ENCODE data around the gene TMEM132E. TPM values are rescaled to one million over a fixed set of nuclear protein-coding genes. Genes with fewer than 3 reads are reported as not detected.

TMEM132E gene
- total RNA-seq, 1 experiment from 2014 or later: 0.04 TPM

GRCh38 chr17:34589120-34589965, 10.0 kb downstream of the TMEM132E start:
- Histone ChIP-seq H3K27me3 (replicated peaks; ENCODE audit: insufficient read depth, low read depth, low read length, poor library complexity) (peaks cover 6% of the 10 kb centered on the region), H3K27ac (ENCODE audit: low read depth, low read length, poor library complexity, severe bottlenecking) (no peak overlapping the region), H3K4me1 (ENCODE audit: insufficient read depth, low read length, poor library complexity, severe bottlenecking) (no peaks in the 10 kb centered on the region), H3K9me3 (ENCODE audit: low read depth, low read length, poor library complexity, severe bottlenecking) (no peaks in the 10 kb centered on the region), H3K4me3 (ENCODE audit: low read depth, low read length, poor library complexity, severe bottlenecking) (no peak overlapping the region), H3K36me3 (ENCODE audit: insufficient read depth, low read length, poor library complexity, severe bottlenecking) (no peaks in the 10 kb centered on the region)
- BruUV-seq (replicated peaks): no TSS peak
- DNase-seq (ENCODE audit: low spot score): no peak
- no peak for TF ChIP-seq EZH2 (IDR thresholded peaks at IDR 0.05; ENCODE audit: borderline replicate concordance, low read depth, low read length, poor library complexity, severe bottlenecking)
- no peak for TF ChIP-seq CTCF (conservative IDR thresholded peaks at IDR 0.05; ENCODE audit: low read depth, low read length)
- POLR2A ChIA-PET (ENCODE audit: low non-redundant PET): no interaction called here
- intact Hi-C loops (cut with micrococcal nuclease; ENCODE audit: unreplicated experiment): loop anchor here (5.0 kb wide), 1 partner anchor 303 kb away; no protein-coding TSS in a partner anchor
- CTCF ChIA-PET: no interaction called here

- POLR2A ChIA-PET (ENCODE audit: low non-redundant PET): no interaction called here
- Histone ChIP-seq H3K4me1 (ENCODE audit: insufficient read depth, low read length, poor library complexity, severe bottlenecking) (no peaks in the 10 kb centered on the region), H3K36me3 (ENCODE audit: insufficient read depth, low read length, poor library complexity, severe bottlenecking) (no peaks in the 10 kb centered on the region), H3K27me3 (replicated peaks; ENCODE audit: insufficient read depth, low read depth, low read length, poor library complexity) (no peaks in the 10 kb centered on the region), H3K4me3 (ENCODE audit: low read depth, low read length, poor library complexity, severe bottlenecking) (no peak overlapping the region), H3K27ac (ENCODE audit: low read depth, low read length, poor library complexity, severe bottlenecking) (no peak overlapping the region), H3K9me3 (ENCODE audit: low read depth, low read length, poor library complexity, severe bottlenecking) (no peaks in the 10 kb centered on the region)
- DNase-seq (ENCODE audit: low spot score): no peak
- BruUV-seq (replicated peaks): no TSS peak
- CTCF ChIA-PET: no interaction called here
- TF ChIP-seq EZH2 (IDR thresholded peaks at IDR 0.05; ENCODE audit: borderline replicate concordance, low read depth, low read length, poor library complexity, severe bottlenecking) (no peak), CTCF (conservative IDR thresholded peaks at IDR 0.05; ENCODE audit: low read depth, low read length) (no peak)
- intact Hi-C loops (cut with micrococcal nuclease; ENCODE audit: unreplicated experiment): no loop called here
These were observed 12.6 kb downstream of the TMEM132E start for GRCh38 chr17:34592002-34592401.

- peaks cover 7% of the 10 kb centered on the region for H3K4me1 ChIP-seq (ENCODE audit: insufficient read depth, low read length, poor library complexity, severe bottlenecking)
- POLR2A ChIA-PET (ENCODE audit: low non-redundant PET): no interaction called here
- intact Hi-C loops (cut with micrococcal nuclease; ENCODE audit: unreplicated experiment): no loop called here
- CTCF ChIA-PET: interaction anchor here (0.6 kb wide), 1 partner anchor 179 kb away, joined by 3 read pairs; no protein-coding TSS in a partner anchor
- H3K9me3 ChIP-seq (ENCODE audit: low read depth, low read length, poor library complexity, severe bottlenecking): no peaks in the 10 kb centered on the region
- DNase-seq (ENCODE audit: low spot score): no peak
- BruUV-seq (replicated peaks): no TSS peak
- no peak overlapping the region for H3K4me3 ChIP-seq (ENCODE audit: low read depth, low read length, poor library complexity, severe bottlenecking)
- H3K36me3 ChIP-seq (ENCODE audit: insufficient read depth, low read length, poor library complexity, severe bottlenecking): no peaks in the 10 kb centered on the region
- H3K27me3 ChIP-seq (replicated peaks; ENCODE audit: insufficient read depth, low read depth, low read length, poor library complexity): no peaks in the 10 kb centered on the region
- H3K27ac ChIP-seq (ENCODE audit: low read depth, low read length, poor library complexity, severe bottlenecking): no peak overlapping the region
- no peak for TF ChIP-seq EZH2 (IDR thresholded peaks at IDR 0.05; ENCODE audit: borderline replicate concordance, low read depth, low read length, poor library complexity, severe bottlenecking)
- no peak for TF ChIP-seq CTCF (conservative IDR thresholded peaks at IDR 0.05; ENCODE audit: low read depth, low read length)
These were observed 17.5 kb downstream of the TMEM132E start for GRCh38 chr17:34596920-34597319.
